ENCODE results near the gene RBBP4.

The RBBP4 gene

DNA sequence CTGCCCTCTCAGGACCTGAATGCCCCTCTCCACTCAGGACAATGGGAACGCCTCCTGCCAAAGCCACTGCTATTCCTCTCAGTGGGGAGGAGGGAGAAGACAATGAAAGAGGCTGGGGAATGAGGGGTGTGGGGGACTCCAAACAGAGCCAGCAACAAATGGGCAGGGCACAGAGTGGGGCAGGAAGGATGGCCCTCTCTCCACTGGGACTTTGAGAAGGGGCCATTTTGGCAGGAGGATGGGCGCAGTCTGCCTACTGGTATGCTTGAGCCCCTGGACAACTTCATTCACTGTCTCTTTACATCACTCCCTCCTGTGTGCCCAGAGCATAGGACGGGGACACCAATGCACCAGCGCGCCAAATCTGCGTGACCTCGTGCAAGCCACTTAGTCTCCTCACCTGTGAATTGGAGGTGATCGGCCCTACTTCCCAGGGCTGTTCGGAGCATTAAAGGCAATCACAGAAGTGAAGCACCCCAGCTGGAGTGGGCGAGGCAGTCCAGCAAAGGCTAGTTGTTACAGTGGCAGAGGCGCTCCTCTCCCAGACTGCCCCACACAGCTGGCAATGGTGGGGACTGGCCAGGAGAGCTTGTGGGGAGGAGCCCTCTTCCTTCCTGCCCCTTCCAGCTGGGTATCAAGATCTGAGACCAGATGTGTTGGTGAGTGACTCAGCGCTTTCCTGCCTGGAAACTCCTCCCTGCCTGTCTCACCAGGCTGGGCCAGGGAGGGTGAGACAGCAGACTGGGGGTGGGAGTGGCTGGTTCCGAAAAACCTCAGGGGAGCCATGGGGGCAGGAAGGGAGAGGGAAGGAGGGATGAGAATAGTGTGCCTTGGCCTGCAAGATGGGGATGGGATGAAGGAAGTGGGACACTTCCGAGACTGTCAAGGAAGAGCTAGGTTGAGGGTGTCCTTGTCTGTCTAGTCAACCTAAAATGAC, 73.9 kb downstream of the RBBP4 start:
- no peak for DNase-seq

DNA sequence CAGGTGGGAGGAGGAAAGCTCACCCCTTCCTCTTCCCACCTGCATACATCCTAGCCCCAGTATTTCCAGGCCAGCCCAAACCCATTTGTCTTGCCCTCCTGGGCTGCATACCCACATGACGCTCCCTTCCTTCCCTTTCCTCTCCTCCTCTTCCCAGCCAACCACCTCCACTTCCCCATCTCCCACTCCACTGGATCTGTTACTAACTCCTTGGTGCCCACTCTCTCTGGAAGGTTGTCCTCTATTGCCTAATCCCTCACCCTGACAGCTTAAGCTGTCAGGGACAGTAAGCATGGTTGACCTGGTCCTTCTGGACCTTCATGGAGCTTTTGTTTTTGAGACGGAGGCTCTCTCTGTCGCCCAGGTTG, 74.6 kb downstream of the RBBP4 start:
- no peak for DNase-seq

DNA sequence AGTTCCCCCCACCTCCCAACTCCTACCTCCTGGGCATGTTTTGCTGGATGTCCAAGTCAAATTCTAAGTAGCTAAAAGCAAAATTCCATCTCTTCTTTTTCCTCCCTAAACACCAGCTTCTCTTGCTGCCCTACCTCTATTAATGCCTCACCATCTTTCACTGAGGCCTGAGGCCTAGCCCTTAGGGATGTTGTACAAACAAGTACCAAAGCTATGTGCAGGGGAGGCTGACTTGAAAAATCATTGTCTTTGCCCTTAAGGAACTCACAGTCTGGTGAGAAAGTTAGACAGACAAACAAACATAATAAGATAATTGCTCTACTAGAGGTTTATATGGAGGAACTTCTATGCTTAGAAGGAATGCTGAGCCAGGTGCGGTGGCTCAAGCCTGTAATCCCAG, 76.9 kb downstream of the RBBP4 start:
- DNase-seq = no peak

DNA sequence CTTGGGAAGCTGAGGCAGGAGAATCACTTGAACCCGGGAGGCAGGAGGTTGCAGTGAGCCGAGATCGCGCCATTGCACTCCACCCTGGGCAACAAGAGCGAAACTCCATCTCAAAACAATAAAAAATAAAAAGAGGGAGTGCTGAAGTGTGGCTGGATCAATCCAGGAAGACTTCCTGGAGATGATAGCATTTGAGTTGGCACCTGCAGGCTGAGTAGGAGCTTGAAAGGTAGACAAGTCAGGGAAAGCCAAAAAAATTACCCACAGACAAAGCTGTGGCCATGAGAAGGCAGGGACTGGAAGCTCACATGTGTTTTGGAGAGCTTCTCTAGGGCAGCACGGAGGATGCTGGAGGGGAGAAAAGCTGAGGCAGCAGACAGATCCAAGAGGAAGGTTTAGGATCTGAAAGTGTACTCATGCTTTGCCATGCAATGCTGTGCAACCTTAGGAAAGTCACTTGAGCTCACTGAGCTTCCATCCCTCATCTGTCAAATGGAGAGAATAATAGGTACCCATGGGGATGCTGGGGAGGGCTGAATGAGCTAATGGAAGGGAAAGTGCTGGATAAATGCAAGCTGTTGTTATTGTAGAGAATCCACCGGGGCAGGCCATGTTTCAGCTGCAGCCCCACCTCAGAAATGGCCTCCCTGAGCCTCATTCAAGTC, 77.5 kb downstream of the RBBP4 start:
- DNase-seq = no peak

DNA sequence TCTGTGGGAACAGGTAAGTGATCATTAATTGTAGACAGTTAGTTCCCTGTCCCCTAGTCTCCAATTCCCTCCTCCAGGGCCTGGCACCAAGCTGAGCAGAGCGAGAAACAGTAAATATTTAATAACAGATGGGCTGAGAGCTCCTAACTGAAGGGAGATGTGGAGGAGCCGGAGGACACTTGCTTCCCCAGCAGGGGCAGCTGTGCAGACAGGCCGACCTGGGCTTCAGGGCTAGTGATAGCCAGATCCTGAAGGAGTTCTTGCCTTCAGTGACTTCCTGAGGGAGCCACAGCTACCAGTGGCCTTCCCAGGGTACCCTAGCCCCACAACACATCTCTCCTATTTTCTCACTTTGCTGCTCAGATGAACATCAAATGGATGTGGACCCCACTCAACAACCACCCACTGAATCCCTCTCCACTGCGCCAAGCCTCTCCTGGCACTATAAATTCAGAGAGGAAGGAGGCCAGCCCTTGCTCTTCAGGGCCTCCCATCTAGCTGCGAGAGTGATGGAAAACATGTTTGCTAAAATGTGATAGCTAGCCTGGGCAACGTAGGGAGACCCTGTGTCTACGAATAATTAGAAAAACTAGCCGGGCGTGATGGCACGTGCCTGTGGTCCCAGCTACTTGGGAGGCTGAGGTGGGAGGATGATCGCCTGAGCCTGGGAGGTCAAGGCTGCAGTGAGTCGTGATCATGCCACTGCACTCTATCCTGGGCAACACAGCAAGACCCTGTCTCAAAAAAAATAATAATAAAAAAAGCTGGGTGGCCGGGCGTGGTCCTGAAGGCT, 78.4 kb downstream of the RBBP4 start:
- no peak for DNase-seq

DNA sequence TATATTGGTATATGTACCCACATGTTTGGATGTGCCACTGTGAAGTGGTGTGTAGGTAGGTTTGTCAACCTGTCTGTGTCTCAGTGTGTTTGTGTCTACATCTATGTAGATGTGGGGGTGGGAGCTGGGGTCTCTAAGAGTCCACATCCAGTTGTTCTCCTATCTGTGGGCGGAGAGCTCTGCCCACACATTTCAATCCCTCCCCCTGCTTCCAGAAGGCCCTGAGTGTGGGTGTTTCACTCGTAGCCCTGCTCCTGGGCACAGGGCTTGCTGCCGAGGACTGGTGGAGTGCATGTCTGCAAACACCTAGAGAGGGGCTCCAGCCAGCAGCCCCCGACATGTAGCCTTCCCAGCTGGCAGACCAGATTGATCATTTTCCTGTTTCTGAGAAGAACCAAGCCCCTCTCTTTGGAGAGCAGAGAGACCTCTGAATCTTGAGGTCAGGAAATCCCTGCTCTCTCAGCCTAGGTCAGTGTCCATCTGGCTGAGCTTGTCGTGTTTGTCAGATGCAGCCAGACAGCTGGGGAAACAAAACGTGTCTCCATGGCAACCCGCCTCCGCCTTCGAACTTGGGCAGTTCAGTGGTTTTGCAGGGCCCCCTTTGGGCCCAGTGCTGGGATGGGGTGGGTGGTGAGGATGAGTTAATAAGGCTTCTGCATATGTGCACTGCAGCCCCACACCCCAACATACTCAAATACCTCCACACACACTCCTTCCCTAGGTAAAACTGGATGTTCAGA, 82.7 kb downstream of the RBBP4 start:
- DNase-seq = no peak

Data from activated naive CD4-positive, alpha-beta T cell (primary cell).